Activated T-cell treated with anti-CD3 and anti-CD28 coated beads, Interleukin-2, amount 50 U/mL, for 1 hour (primary cell): Measurements from ENCODE around the gene IPO9.
A peak's percentile ranks its signal among the peaks of the same experiment; 100 is the strongest.
"Not testable (repeated sequence)": the region's sequence is repeated elsewhere in the genome, so short reads cannot be mapped to it uniquely, and the experiment has no call there.

Source experiments
- DNase-seq: peaks from one replicate; pipeline ENCODE4 v3.0.0-alpha.2; 2020

IPO9 gene

DNA sequence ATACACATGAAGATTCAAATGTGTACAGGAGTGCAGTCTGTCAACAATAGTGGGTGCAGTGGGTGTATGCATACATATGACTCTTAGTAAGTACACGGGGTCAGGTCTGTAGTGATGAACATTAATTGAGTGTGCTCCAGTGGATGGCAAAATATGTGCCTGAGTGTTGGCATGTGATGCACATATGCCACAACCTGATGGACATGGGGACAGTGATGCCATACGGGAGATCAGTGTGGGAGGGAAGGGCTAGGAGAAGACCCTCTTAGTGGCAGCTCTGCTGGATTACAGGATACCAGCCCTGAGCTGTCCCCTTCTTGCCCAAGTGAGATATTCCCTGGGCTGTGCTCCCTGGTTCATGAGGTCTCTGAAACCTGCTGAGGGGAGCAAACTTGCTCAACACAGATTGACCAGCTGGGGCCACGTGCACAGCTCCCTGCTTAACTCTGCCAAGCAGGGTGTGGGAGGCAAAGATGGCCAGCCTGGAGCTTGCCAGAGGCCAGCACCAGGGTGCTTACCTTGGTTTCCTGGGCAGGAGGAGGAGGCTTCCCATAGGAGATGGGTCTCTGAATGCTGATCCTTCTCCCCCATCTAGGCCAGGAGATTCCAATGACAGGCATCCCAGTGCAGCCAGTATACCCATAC is 62.0 kb downstream of the IPO9 start:
- no peak for DNase-seq

DNA sequence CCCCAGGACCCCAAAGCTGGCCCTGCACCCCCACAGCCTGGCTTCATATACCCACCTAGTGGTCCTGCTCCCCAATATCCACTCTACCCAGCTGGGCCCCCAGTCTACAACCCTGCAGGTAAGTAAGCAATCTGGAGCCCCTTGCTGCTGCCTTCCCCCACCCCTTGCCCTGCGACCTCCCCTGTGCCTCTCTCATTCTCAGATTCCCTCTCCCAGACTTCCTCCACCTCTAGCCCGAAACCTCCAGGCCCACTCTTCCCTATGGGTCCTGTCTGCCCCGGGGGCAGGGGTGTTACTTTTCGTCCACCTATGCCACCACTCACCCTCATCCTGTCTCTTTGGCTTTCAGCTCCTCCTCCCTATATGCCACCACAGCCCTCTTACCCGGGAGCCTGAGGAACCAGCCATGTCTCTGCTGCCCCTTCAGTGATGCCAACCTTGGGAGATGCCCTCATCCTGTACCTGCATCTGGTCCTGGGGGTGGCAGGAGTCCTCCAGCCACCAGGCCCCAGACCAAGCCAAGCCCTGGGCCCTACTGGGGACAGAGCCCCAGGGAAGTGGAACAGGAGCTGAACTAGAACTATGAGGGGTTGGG is 62.6 kb downstream of the IPO9 start:
- DNase-seq: no peak

DNA sequence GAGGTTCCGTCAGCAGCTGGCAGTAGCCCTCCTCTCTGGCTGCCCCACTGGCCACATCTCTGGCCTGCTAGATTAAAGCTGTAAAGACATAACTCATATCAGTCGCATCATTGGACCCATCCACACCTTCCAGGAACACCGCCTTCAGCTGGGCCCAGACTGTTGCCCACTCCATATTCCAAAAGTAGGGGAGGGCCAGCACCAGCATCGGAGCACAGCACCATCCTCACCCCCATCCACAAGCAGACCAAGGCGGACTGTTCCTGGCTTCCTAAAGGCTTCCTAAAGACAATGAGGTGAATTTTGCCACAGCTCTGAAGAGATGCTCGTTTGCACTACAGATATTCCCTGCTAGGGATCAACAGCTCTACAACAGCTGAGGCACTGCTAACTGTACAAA is 63.3 kb downstream of the IPO9 start:
- DNase-seq: no peak

DNA sequence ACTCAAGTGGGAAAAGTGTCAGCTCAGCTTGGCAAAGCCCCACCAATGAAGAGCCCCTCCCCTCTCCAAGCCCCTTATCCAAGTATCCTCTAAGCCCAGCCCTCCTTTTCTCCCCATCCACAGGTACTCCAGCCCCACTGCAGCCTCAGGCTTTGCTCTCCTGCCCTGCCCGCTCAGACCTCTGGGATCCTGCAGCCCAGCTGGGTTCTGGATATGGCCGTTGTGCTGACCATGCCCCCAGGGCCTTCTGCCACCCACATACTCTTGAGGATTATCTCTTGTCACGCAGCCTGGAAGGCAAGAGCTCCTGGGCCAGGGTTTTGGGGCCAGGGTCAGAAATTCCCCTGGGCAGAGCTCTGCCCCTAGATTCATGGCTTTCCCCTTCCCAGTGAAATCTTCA is 64.5 kb downstream of the IPO9 start:
- no peak for DNase-seq

DNA sequence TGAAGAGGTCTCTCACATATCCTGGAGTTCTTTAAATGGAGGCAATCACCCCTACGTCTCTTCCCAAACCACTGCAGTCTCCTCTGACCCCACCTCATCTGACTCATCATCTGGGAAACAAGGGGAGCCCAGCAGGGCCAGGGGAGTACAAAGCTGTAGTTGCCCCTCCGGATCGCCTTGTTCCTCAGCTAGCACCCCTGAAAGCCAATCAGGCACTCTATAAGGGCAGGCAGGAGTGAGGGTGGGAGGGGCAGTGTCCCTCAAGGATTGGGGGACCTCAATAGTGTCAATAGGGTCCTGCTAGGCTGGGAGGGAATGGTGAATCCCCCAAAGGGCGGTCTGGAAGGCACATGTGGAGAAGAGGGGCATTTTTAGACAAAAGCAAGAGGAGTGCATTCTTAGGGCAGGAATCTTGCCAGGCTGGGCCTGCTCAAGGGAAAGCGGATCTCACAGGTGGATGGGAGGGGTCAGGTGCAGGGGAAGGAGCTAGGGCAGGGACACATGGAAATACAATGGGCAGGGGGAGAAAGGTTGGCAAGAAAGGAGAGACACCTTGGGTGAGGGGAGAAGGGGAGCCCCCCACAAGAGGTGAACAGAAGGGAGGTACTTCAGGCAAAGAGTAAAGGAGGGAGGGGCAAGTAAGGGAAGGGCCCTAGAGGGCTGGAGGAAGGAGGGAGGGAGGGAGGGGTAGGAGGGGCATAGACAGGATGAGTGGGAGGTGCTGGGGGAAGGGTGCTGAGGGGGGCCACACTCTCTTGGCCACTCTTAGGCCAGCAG is 65.6 kb downstream of the IPO9 start:
- no peak for DNase-seq

DNA sequence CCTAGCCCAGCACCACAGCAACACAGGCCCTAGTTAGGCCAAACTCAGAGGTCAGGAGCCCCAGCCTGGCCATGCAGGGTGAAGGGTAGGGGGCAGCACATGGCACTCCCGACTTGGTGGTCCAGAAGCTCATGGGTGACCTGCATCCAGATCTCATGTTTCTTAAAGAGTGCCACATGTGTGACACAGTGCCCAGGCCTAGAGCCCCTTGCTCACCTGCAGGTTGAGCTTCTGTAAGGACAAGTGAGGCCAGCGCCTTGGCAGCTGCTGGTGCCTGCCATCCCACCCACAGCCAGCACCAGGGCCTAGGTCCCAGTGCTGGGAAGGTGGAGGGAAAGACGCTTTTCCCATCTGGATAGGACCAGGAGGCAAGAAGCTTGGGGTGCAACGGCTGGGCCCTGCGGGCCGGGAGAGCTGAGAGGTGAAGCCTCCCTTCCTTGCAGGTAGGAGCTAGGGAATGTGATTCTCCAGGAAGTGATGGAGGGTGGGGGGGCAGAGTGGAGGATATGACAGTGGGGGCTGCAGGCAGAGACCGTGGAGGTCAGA is 66.2 kb downstream of the IPO9 start:
- DNase-seq: no peak

DNA sequence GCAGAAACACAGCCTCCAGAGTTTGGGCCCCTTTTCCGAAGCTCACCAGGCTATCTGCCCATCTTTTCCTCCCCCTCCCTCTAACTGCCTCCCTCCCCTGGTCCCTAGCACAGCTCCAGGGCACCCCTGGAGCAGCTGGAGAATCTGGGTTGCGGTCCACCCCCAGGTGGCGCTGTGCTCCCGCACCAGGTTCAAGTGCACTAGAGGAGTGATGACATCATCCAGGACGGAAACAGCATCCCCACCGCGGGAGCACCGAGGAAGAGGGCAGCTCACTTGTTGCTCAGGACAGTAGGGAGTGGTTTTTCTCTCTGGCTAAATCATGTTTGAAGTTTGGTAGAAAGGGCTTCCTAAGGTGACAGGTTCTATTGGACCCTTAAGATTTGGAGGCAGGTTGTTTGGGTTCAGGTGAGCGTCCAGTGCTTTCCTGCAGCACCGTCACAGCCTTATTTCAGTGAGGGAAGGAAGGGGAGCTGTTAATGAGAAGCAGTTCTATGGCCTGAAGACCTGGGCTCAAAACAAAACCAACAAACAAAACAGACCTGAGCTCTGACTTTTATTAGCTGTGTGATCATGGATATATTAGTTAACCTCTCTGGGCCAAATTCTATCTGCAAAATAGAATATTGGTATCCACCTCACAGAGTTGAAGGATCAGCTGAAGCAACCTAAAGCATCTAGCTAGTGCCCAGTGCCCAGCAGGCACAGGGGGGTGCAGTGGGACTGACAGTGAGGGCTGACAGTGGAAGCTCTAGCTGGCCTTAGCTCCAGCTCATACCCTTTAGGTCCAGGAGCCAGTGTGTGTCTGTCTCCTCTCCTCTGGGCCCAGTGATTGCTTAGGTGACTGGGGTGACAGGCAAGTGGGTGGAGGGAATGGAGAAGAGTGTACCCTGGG is 67.2 kb downstream of the IPO9 start:
- peak; percentile 80 for DNase-seq

DNA sequence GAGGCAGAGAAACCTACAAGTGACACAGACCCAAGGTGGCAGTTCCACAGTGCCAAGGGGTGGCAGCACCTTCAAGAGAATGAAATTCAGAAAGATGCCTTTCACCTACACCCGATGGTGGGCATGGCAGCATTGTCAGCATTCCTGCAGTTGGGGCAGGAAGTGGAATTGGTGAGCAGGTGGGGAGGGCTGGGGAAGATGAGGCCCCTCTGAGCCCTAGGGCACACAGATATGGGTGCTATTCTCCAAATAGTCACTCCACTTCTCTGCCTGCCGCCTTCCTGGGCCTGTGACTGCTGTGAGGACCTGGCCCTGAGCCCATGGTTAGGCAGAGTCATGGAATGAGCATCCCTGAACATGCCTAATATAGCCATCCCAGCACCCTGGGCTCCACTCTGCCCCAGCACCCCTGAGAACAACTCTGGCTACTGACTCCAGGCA is 68.0 kb downstream of the IPO9 start:
- DNase-seq: no peak

DNA sequence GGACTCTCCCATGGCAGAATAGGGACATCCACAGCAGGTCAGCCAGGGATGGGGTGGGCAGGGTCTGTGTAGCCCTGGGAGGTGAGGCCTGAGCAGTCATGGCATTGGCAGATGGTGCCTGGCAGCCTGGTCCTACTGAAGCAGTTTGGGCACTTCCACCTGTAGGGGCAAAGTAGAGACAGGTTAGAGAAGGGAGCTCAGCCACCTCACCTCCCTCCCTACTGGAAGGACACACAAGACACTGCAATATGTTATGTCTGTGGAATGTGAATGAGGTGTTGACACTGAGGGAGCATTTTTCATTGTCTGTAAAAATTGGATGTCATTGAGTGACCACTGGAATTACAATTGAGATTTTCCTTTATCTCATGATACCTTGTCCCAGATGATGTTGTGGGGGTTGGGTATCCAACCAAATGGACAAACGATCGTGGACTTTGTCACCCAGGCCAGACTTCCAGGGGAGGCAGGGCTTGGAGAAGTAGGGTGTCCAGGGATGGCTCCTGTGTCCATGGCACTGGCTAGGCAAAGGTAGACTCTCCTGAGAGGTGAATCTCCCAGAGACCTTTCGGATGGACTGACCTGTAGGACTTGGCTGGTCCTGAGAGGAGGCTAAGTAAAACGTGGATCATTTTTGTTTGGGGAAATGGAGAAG is 69.4 kb downstream of the IPO9 start:
- DNase-seq: no peak

DNA sequence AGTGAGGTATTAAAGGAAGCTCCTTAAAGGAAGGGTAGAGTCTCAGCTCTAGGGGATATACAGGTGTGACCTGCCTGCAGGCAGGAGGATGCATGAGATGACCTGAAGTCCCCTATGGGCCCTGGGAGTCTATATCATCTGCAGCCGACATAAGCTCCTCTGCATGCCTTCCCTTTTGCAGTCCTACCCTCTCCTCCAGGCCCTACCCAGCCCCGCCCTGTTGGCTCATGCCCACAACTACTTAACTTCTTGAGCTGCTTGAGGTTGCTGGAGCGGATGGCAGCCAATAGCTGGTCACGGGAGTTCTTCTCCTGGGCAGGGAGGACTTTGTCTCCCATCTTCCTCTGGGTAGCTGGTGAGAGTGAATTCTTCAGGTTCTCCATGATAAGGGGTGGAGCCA is 70.0 kb downstream of the IPO9 start:
- DNase-seq: no peak

DNA sequence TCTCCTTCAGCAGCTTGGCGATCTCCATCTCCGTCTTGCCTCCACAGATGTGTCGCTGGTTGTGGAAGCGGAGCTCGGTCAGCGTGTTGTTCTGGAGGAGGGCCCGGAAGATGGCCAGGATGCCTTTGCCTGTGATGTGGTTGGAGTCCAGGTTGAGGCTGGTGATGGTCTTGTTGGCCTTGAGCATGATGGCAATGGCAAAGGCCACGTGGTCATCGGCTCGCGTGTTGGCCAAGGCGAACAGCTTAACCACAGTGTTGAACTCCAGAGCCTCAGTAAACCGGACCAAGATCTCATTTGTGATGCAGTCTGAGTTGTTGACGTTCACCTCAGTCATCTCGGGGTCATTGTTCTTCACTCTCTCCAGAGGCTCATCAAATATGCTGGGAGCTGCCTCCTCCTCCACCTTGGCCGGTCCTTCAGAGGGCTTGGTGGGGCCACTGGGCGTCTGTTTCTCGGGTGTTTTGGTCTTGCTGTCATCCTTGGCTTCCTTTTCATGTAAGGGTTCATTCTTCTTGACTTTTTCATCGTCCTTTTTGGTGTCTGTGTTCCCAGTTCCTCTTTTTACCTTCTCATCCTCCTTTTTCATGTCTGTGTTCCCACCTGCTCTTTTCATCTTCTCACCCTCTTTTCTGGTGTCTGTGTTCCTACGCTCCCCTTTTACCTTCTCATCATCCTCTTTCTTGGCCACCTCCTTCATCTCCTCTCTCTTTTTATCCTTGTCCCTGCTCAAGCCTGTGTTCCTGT is 70.9 kb downstream of the IPO9 start:
- no peak for DNase-seq

DNA sequence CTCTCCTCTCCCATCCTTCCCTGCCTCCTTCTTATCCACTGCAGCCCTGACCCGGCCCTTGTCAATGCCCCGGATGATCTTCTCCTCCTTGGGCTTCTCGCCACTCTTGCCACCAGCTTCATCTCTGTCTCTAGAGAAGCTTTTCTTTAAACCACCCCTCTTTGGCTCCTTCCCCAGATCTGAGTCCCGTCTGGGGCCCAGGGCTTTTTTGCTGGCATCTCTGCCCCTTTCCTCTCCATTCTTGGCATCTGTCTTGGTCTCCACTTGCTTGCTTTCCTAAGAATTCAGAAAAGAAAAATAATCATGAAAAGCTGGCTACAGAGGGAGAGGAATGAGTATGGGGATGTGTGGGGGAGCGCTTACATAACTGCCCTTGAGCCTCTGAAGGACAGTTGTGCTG is 71.5 kb downstream of the IPO9 start:
- no peak for DNase-seq

DNA sequence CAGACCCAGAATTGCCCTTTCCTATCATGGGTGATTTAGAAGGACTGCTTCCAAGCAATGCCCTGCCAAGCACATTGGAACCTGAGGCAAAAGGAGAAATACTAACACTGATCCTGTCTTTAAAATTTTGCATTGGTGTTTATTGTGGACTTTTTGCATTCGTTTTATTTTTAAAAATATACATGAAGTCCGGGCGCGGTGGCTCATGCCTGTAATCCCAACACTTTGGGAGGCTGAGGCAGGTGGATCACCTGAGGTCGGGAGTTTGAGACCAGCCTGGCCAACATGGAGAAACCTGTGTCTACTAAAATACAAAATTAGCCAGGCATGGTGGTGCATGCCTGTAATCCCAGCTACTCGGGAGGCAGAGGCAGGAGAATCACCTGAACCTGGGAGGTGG is 72.1 kb downstream of the IPO9 start:
- not testable (repeated sequence) for DNase-seq

DNA sequence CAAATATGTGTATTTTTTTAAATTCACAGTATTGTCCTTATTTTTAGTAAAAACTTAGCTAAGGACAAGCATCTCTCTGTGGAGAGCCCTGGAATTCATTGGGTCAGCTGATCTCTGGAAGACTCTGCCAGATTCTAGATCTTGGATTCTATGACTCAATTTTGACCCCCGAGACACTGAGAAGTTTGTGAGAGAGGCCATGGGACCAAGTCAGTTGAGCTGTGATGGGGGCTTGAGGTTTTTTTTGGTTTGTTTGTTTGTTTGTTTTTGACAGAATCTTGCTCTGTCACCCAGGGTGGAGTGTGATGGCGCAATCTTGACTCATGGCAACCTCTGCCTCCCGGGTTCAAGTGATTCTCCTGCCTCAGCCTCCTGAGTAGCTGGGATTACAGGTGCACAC is 73.2 kb downstream of the IPO9 start:
- DNase-seq: no peak

DNA sequence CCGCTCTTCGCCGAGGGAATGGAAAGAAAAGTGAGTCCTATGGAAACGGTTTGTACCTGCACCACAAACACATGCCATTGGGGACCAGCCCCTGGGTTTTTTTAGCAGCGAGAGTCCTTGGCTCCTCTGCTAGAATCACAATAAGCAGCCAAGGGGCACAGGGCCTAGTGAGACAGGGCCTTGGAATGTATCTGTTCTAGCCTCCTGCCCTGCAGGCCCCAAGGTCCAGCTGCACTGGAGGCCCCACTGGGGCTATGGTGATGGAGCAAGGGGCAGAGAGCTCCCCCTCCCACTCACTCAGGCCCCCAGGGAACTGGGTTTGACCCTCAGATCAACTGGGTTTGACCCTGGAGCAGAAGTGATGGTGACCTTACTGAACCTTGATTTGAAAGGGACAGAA is 74.2 kb downstream of the IPO9 start:
- DNase-seq: no peak

DNA sequence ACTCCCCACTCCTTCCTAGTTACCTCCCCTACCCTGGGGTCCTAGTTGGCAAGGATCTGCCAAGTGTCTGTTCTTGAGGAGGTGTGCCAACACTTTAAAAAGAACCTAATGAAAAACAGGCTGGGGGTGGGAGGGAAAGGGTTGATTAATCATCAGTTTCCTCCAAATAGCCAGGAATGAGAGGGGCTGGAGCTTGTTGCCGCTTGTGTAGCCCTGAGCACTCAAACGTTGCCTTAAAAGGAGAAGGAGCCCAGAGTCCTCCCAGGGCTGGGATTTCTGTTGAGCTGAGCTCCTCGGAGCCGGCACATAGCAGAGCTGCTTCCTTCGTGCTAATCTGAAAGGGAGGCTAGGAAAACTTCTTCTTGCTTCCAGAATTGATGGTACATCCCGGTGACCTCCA is 75.6 kb downstream of the IPO9 start:
- DNase-seq: no peak

DNA sequence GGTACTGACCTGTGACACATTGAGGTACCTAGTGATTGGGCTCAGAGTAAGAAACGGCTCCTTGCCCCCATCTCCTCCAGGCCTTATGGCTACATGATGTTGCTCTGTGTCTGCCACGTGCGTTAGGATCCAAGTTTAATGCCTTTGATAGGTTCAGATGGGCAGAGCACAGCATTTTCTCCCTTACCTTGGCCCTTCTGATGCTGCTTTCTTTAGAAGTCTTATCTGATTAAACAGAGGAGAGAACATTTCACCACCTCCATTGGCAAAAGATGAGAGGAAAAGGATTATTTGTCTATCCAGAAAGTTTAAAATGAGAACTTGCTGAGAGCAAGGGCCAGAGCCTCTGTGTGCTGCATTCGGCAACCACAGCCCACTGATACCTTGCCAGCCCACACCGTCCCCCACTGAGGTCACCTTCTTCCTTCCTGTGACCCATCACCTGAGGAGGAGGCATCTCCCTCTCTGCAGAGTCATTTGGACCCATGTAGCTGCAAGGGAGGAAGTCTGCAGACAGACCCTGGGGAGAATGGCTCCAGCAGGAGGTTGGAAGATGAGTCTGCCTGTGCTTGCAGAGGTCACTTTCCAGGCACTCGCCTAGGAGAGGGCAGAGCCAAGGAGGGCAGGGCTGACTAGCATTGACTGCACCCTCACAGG is 76.4 kb downstream of the IPO9 start:
- DNase-seq: no peak

DNA sequence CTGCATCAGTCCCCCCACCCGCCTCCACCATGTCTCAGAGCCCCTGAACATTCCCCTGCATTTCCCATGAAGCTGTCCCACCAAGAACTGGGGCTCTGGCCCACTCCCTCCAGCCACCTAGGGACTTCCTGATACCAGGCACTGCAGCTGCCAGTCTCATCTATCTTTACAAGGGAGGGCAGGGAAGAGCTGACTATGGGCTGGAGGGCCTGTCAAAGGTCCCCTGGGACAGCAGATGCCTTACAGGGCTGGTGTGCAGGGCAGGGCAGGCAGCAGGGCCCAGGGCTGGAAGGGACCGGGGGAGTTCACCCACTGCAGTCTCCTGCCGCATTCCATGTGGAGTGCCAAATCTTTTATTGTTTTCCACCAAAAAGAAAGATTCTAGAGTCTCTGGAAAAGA is 77.4 kb downstream of the IPO9 start:
- DNase-seq: no peak

DNA sequence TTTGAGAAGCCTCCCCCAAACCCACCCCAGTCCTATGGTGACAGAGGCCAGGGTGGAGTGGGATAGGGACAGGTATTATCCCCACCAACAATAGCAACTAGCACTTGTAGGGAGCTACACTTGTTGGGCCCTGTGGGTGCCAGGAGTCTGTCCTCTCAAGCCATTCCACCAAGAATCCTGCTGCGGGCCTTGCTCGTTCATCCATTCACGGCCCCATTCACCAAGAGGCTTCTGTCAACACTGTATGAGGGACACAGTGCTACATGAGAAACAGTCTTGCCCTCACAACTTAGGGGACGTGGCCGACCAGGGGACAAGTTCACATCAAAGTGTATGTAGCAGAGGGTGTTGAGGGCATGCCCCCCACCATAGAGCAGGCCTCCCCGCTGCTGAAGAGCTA is 78.7 kb downstream of the IPO9 start:
- DNase-seq: no peak

DNA sequence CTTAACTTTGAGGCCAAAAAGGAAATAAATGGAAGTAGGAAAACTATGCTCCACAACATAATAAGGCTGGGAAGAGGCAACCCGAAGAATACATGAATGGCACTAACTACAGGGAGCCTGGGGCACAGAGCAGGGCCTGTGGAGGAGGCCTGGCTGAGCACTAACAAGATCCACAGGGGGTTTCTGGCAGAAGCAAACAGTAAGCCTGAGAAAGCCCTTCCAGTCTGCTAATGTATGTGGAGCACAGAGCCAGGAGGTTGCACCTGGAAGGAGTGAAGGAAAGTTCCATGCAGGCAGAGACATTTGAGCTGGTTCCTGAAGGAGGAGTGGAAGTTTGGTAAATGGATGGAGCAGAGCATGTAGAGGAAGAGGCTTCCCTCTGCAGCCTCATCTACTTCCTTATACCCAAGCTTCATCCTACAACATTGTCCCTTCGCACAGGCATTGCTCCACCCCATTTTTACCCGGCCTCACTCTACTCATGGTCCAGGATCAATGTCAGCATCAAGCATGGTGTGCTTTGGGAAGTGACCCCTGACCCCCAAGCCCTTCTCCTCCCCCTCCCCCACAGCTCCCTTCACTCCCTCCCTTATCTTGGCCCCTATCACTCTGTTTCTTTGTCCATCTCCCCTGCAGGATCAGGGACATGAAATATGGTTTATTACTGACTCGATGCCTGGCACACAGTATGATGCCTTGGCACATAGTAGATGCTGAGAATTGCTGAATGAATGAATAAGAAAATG is 83.0 kb downstream of the IPO9 start:
- no peak for DNase-seq
